ENCODE data around the gene EPS15.

DNA sequence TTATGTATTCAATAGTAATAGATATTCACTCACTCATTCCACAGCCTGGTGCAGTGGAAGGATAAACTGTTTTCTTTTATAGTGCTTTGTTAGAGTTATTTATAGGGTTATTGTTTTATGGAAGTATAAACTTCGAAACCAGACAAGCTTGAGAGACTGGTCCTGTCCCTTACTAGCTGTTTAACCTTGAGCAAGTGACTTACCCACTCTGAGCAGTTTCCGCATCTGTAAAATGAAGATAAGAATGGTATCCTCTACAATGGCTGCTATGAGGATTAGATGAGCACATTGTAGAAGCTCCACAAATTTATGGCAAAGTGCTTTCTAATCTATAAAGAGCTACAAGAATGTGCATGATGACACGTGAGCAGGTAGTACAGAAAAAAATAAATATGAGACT, 30.8 kb upstream of the EPS15 start:
- TF ChIP-seq CTCF (conservative IDR thresholded peaks at IDR 0.05; ENCODE audit: low read depth, low read length) (no peak), EZH2phosphoT487 (IDR thresholded peaks at IDR 0.05; ENCODE audit: borderline replicate concordance, low read length) (no peak), EZH2 (IDR thresholded peaks at IDR 0.05; ENCODE audit: low read length, unreplicated experiment) (no peak)
